Non-pigmented ciliary epithelial cell (primary cell): ENCODE data around the gene IGLL5.
"Not testable (repeated sequence)": the region's sequence is repeated elsewhere in the genome, so short reads cannot be mapped to it uniquely, and the experiment has no call there.

Source experiments
- DNase-seq: peaks from one replicate; pipeline ENCODE4 v3.0.0-alpha.2; 2010; ENCODE audit warnings: low read depth

The IGLL5 gene

DNA sequence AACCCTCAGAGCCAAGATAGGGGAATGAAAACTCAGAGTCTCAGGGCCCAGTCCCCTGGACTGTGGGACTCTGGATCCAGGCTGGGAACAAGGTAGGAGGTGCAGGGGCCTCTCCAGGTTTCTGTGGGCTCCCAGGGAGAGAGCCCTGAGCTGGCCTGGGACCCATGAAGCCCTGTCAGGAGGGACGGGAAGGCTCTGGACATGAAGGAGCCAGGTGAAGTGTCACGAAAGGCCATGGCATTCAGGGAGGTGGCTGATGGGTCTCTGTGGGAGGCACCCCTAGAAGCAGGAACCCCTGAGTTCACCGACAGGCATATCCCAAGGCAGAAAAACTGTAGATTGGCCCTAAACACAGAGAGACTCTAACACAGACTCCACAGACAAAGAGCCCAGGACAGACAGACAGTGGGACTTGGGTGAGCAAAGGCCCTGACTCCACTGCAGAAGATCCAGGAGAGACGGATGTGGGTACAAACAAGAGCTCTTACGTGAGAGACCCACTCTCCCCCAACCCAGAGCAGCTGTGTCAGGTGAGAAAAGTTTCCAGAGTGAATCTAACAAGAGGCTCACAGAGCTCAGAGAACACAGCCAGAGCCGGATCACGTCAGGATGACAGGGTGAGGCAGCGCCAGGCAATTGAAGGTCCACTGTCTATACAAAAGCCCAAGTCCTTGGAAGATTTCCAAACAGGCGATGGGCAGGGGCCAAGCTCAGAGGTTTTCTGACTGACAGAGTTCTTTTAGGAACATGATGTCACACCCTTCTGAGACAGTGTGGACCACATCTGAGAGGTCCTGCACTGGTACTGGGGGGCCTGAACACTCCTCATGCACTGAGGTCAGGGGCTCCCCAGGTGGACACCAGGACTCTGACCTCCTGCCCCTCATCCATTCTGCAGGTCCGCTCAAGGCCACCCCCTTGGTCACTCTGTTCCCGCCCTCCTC lies 27.4 kb downstream of the IGLL5 start:
- no peak for DNase-seq

DNA sequence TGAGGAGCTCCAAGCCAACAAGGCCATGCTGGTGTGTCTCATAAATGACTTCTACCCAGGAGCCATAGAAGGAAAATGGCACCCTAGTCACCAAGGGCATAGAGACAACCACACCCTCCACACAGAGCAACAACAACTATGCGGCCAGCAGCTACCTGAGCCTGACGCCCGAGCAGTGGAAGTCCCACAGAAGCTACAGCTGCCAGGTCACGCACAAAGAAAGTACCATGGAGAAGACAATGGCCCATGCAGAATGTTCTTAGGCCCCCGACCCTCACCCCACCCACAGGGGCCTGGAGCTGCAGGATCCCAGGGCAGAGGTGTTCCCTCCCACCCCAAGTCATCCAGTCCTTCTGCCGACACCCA lies 28.0 kb downstream of the IGLL5 start:
- DNase-seq = no peak

DNA sequence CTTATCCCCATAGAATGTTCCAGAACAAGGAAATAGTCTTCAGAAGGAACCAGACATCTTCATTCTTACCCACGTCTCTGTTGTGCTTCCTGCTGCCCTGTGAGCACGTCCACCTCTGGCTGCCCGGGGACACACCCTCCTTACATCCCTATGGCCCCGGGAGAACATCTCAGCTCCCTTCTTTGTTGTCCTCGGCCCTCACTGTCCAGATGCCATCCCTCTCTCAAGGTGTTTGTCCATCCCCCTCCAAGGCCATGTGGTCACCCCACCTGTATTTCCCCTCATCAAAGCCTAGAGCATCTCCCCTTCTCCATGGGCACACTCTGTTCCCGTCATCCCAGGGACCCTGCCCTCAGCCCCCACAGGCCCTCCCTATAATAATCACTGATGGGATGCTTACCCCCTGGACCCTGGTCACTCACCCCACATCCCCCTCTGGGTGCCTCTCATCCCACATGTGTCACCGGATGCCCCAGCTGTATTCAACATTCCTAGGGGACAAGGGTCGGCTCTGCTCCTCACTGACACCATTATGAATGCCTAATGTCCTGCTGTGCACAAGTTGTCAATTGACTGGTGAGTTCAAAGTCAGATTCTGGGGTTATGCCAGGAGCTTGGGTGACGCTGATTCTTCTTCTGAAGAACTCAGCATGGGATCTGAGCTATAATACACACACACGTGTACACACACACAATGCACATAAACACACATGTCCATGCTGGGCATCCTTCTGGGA lies 28.8 kb downstream of the IGLL5 start:
- DNase-seq = no peak

DNA sequence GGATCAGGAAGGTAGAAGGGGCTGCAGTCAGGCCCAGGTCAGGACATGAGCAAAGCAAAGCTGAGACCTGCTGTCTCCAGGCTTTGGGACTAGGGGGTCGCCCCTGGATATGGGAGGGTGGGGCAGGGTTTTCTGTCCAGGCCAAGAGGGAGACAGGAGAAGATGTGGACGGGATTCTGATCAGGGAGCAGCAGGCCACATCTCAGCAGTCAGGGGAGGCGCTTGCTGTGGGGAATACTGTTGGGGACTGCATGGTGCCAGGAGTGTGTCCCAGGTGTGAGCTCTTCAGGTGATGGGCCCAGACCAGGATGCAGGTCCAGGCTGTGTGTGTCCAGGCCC lies 29.3 kb downstream of the IGLL5 start:
- DNase-seq = no peak

DNA sequence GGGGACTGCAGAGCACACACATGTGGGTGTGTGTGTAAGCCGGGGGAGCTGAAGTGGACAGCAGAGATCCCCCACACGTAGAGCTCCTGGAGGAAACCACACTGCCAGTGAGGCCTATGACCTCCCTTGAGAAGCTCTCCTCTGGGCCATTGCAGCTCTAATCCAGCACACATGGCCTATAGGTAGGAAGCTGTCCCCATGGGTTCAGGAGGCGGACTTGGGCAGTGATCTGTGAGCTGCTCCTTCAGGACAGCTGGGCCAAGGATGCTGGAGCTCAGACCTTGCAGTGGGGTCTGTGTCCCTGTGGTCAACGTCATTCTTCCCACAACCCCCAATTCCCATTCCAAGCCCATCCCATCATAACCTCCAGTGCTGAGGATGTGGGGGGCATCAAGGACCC lies 29.8 kb downstream of the IGLL5 start:
- no peak for DNase-seq

DNA sequence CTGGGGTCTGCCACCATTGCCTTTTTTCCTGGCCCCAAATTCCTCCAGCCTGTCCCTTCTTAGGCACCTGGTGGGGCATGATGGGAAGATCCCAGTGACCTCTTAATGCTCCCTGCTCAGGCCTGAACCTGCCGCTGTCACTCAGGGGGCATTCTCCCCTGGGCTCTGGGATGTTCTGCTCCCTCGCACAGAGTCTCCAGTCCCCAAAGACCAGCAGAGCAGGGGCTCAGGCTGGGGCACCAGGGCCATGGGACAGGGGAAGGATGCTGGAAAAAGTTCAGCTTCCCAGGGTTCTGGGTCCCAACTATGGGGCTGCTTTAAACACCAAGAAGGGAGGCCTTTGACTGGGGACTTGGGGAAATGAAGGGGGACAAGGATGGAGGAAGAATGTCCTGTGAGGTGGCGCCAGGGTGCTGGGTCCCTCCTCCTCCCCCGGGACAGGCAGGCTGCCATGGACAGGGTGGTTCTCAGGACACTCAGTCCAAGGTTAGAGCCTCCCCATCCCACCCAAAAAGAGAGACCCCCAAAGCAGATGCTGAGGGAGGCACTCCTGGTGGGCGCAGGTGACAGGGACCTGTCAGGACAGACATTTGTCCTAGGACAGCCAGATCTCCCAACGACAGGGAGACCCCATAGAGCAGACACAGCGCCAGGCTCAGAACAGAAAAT lies 30.8 kb downstream of the IGLL5 start:
- DNase-seq = no peak

DNA sequence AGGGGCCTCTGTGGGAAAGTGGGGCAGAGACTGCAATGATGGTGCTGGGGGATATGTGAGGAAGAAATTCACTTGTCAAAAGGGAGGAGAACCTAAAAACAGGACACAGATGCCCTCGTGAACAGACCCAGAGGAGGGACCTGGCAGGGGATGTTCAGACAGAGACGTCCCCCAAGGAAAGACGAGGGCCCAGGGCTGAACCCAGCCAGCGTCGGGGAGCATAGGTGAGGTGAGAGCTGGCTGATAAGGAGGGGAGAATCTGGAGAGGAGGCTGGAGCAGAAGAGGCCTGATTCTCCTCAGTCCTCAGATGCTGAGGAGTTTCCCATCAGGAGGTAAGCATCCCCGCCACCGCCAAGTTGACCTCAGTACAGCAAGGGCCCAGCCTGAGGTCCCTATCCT lies 31.4 kb downstream of the IGLL5 start:
- DNase-seq = no peak

DNA sequence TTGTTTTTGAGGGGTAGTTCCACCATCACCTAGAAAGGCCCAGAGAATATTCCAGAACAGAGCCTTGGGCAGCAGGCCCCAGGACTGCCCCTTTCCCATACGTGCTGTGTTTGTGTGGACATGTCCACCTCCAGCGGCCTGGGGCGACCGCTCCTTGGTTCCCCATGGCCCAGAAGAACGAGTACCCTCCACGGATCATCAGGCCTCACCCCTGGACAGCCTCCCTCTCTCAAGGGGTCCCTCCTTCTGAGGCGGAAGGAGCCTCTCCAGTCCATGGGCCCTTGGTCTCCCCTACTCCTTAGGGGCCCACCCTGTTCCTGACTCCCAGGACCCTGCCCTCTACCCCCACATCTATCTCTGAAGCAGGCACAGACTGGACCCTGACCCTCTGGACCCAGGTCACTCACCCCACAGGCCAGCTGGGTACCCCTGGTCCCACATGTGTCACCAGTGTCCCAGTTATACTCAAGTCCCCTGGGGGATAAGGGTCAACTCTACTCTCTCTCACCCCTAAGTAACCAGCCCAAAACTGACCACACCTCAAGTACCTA lies 32.6 kb downstream of the IGLL5 start:
- no peak for DNase-seq

DNA sequence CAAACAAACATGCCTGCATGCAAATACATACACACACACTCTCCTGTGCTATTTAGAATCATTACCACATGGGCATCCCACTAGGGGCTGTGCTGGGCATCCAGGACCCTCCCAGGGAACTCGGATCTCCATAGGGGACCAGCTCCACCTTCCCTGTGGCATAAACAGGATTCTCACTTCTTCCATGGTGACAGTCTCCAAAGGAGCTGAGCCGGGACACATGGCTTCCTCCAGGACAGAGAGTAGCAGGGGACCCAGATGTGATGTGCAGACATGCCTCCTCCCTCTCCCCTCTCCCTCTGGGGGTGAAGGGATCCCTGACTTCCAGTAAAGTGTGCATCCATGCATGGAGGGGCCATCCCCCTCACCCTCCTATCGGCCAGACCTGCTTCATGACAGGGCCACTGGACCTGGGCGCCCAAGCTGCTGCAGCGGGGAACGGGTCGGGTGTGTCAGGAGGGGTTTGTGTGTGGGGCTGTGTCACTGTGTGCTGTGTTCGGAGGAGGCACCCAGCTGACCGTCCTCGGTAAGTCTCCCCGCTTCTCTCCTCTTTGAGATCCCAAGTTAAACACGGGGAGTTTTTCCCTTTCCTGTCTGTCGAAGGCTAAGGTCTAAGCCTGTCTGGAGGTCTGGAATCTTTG lies 33.4 kb downstream of the IGLL5 start:
- DNase-seq = no peak

DNA sequence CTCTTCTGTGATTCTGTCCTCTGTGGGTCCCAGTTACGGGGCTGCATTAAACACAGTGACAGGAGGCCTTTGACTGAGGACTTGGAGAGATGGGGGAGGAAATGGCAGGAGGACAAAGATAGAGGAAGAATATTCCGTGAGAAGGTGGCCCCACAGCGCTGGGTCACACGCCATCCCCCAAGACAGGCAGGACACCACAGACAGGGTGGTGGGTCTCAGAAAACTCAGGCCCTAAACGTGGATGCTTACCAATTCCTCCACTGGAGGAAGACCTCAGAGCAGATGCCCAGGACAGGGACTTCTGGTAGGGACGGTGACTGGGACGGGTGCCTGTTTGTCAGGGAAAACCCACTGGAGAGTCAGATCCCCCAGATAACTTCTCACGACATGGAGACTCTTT lies 34.0 kb downstream of the IGLL5 start:
- DNase-seq = no peak

DNA sequence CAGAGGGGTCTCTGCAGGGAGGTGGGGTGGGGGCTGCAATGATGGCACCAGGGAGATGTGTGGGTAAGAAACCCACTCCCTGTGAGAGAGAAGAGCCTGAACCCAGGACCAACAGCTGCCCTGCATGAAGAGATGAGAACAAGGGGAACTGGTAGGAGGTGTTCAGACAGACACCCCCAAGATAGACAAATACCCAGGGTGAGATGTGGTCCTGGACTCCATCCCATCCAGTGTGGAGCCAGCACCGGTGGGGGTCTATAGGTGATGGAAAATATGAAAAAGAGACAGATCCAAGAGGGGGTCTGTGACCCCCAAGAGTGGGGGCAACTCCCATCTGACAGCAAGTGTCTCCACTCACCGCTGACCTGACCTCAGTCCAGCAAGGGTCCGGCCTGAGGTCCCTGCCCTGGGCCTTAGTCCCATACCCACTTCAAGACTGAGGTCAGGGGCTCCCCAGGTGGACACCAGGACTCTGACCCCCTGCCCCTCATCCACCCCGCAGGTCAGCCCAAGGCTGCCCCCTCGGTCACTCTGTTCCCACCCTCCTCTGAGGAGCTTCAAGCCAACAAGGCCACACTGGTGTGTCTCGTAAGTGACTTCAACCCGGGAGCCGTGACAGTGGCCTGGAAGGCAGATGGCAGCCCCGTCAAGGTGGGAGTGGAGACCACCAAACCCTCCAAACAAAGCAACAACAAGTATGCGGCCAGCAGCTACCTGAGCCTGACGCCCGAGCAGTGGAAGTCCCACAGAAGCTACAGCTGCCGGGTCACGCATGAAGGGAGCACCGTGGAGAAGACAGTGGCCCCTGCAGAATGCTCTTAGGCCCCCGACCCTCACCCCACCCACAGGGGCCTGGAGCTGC lies 34.7 kb downstream of the IGLL5 start:
- not testable (repeated sequence) for DNase-seq

DNA sequence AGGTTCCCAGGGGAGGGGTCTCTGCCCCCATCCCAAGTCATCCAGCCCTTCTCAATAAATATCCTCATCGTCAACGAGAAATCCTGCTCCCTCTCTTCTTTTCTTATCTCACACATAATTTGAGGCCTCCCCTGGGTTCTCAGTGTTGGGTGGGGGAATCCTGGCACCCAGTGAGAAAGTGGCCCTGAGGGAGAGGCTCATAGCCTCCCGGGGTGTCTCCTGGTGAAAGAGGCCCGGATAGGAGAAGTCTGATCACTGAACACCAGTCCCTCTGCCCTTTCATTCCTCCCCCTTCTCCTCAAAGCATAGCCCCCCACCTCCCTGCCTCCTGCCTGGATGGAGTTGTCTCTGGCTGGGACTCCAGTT lies 35.3 kb downstream of the IGLL5 start:
- DNase-seq = no peak

DNA sequence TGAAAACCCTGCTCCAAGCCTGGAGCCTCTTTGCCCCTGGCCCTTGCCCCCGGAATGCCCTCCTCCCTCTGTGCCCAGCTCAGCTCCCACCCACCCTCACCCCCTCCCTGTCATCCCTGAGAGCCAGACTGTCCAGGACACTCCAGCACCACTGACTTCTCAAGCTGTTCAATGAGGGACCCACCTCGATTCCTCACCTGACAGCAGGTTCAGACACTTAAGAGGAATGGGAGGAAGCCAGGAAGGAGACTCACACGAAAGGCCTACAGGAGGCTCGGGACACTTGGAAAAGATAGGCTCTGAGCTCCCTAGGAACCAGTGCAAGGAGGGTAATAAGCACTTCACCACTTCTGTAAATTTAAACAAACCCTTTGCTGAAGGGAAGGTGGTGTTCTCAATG lies 35.8 kb downstream of the IGLL5 start:
- no peak for DNase-seq

DNA sequence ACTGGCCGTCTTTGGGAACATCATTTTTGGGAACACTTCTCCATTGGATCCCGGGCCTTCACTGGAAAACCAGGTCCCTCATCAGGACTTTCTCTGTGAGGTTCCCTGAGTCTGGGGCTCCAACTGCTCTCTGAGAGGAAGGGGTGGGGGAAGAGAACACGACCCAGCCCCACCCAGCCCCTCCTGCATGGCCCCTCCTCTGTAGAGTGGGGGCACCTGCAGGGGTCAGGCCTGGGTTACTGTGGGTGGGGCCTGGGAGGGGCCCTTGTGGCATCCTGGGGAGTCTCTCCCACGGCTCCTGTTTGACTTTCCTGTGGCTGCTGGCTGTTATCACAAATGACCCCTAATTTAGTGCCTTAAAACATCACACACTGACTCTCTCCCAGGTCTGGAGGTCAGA lies 36.3 kb downstream of the IGLL5 start:
- no peak for DNase-seq

DNA sequence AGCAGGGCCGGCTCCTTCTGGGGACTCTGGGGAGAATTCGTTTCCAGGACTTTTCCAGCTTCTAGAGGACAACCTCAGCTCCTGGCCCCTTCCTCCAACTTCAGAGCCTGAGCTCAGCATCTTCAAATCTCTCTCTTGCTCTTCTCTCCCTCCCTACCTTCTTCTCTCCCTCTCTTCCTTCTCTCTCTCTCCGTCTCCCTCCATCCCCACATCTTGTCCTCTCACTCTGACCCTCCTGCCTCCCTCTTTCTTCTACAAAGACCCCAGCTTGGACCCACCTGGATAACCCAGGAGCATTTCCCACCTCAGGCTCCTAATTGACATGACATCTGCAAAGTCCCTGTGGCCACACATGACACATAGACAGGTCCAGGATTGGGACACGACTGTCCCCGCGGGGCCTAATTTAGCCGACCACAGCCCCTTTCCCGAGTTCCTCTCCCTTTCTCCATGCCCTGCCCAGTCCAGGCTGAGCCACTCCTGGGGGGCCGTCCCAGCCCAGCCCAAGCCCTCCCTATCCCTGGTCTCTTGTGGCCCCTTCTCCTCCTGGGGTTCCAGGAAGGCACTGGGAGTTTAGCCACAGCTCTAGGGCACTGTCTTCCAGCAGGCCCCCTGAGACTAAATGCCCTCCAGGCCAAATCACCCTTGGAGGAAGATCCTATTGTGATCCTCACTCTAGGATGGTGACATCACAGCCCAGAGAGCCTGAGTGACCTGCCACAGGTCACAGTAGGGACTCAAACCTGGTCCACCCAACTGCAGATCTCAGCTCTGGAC lies 36.9 kb downstream of the IGLL5 start:
- DNase-seq = no peak

DNA sequence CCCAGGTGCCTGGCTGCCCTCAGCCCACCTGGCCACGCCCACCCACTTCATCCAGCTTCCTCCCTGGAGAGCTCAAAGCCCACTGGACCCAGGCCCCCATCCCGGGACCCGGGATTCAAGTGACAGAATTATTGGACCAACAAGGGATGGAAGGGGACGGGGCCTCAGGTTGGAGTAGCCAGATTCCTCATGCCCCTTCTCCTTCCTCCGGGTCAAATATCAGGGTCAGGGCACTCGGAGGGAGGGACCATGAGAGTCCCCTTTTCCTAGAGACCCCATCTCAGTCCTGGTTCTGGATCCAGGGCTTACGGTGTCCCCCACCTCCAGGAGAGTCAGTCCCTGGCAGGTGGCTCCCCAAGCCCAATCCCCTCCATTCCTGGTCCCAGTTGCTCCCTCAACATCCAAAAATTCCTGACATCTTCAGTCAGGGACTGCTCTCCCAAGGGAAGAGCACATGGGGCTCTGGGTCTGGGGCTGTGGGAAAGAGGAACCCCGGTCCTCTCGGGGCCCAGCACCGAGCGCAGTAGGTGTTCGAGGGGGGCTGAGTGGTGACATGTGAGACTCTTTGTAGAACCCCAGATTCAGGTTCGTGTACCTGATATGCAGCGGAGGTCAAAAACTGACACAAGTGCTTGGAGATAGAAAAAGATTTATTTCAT lies 37.7 kb downstream of the IGLL5 start:
- no peak for DNase-seq

DNA sequence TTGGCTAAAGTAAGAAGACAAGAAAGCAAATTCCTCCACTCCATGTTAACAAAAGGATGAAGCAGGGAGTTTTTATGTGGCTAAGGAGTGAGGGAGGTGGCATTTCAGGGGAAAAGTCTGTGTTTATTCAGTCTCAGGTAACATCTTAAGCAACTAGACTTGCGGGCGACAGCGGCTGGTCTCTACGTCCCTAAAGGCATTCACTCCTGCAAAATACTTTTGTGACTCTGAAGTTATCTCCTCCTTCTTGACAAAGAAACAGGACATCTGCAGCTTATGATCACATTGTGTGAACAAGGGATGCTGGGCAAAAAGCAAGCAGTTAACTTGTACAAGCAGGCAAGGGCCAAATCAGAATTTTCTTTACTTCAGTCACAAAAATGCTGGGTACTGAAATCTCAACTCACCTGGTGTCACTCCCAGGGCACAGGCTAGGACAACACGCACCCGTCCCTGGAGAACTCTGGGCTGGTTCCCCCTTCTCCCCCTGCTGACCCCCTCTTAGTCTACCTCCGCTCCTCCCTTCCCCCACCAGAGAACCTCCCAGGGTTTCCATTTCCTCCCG lies 38.3 kb downstream of the IGLL5 start:
- no peak for DNase-seq

DNA sequence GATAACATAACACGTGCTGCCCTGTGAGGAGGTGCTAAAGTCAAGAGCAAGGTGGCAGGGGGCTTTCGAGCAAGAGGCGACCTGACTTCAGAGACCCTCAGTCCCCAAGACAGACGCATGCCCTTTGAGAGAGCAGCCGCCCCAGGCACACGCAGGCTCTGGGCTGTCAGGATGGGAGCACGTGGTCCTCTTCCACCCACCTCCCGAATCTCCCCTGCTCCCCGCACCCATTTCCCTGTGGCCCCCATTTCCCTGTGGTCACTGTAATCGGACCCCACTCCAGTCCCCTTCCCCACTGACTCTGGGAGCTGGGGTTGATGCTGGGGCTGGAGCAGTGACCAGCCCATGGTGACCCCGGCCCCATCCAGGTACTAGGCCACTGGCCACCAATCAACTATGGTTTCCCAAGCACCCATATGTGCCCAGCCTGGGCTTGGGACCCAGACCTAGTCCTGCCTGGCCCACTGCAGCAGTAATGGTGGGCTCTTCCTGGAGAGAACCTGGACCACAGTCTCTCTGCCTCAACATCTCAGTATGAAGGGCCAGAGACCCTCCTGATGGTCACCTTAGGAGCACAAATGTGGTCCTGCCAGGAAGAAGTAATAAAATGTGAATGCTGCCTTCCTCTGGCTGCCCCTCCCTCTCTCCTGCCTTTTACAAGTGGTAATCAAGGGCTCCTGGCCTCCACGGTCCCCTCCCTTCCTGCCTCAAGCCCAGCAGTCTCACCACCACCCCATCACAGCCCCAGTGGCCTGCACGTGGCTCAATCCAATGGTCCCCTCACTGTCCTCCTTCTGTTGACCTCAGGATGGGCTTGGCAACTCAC lies 39.0 kb downstream of the IGLL5 start:
- no peak for DNase-seq
